HG03095 (cell line): ENCODE data around the gene LSMEM2.
A peak's percentile ranks its signal among the peaks of the same experiment; 100 is the strongest.

Experiments used
- ATAC-seq: cut with Tn5 transposase; IDR thresholded peaks from one replicate; pipeline ENCODE4 v1.9.1; 2021; ENCODE audit warnings: moderate library complexity; ENCODE audit not compliant: unreplicated experiment

LSMEM2 gene

GRCh38 chr3:50320853-50321335, 42.0 kb downstream of the LSMEM2 start:
- ATAC-seq: peak; percentile 52

GRCh38 chr3:50321336-50322114, 42.6 kb downstream of the LSMEM2 start:
- ATAC-seq: peak; percentile 75

DNA sequence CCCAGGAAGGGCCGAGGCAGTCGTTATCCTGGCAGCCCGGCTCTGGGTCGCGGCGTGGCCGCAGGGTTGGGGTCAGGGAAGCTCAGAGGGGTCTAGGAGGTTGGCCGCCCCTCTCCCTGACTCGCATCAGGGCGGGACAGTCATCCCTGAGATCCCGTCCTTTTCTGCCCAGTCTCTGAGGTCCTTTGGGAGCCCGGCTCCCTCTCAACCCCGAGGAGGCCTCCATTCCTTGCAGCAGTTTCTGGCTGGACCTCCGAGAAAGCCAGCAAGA, 43.2 kb downstream of the LSMEM2 start:
- no peak for ATAC-seq

GRCh38 chr3:50322386-50323091, 43.7 kb downstream of the LSMEM2 start, which contains the start of gene HYAL2:
Gene HYAL2, minus strand, starts transcription at chr3:50322745. Its CDS starts 2,256 bp downstream, at chr3:50320489.
- no peak for ATAC-seq

DNA sequence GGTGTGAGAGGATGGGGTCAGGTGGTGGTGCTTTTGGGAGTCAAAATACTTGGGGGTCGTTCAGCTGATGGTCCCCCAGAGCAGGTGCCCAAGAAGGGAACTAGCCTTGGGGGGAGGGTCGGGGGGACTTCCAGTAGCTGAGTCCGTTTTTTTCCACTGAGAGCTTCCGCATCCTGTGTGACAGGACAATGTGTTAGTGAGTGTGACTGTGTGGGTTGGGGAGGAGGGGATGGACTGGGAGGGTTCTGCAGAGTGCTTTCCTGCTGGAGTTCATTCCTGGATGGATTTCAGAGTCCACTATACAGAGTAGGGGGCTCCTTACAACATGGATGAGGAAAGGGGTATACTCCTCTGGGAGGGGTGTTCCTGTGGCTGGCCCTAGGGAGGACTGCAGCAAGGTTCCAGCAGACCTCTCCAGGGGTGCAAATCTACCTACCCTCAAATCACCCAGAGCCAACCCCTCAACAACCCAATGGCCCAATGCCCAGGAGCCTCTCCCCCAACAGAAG, 44.3 kb downstream of the LSMEM2 start:
- ATAC-seq: no peak

GRCh38 chr3:50323614-50324199, 44.8 kb downstream of the LSMEM2 start:
- ATAC-seq: no peak

DNA sequence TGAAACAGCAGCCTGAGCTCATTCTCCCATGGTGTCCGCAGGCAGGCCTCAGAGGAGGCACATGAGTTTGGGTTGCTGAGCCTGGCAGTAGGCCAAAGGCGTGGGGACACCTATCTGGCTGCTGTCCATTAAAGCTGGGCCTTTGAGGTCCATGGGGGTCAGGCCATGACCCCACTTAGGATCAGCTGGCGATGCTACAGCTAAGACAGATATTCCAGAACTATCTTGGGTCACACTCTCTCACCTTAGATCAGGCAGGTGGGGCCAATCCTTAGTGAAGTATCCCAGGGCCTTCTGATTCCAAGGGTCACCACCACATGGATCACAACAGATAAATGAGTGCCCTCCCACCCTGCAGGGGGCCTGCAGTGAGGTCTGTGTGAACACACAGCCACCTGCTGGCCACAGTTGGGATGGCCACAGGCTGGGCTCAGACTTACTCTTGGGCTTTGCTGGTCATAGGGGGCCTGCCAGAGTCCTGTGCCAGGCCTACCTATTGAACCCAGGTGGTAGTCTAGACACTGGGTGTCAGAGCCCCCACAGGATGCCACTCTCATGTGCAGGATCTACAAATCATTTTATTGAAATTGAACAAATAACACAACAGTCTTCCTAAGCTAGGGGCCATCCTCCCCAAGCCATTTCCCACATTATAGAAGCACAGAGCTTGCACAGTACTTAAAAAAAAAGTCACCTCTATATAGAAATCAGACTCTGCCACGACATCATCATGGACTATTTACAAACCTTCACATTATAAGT, 45.6 kb downstream of the LSMEM2 start:
- ATAC-seq: no peak

GRCh38 chr3:50325113-50325480, 46.2 kb downstream of the LSMEM2 start:
- no peak for ATAC-seq

DNA sequence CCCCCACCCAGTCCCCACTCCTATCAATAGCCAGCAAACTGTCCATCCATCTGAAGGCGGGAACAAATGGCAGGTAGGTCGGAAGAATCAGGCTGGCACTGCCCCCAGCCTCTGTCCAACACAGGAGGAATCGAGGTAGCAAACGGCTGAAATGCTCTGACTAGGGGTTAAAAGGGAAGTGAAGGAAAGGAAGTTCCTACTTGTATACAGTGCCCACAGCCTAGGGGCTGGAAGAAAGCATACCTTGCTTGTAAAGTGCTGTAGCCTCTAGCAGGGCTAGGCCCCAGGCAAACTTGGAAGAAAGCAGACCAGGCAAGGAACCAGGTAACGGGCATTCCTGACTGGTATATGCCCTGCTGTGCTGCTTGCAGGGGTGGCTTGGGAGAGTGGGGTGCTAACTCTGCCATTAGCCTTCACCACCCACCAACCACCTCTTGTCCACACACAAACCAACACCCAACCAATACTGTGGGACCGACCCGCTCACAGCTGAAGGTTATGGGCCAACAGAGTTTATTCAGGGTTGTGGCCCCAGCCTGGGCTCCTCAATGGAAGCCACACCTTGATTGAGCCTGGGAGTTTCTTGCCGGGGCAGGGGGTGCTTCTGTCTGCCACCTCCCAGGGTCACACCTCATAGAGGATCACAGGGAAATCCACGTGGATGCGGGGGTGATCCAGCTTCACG, 46.8 kb downstream of the LSMEM2 start:
- no peak for ATAC-seq

DNA sequence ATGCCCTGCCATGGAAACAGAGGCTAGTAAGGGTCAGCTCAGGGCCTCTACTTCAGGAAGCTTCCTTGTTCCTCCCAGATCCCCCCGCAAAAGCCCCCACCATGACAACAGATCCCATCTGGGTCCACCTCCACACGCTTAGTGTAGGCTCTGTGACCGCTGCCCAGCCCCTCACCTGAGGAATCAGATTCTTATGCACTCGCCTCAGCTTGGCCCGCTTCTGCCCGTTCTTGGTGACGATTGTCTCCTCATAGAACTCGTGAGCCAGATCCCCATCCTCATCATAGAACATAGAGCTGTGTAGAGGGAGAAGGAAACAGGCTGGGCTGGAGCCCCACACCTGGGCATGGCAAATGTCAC, 47.3 kb downstream of the LSMEM2 start:
- ATAC-seq: no peak

- no peak for ATAC-seq
Measured at GRCh38 chr3:50327129-50327528, 48.2 kb downstream of the LSMEM2 start.

GRCh38 chr3:50327943-50328691, 49.2 kb downstream of the LSMEM2 start, which contains the start of gene TUSC2:
Gene TUSC2, minus strand, starts transcription at chr3:50328223. Its CDS starts 124 bp downstream, at chr3:50328099.
- ATAC-seq: peak; percentile 79

DNA sequence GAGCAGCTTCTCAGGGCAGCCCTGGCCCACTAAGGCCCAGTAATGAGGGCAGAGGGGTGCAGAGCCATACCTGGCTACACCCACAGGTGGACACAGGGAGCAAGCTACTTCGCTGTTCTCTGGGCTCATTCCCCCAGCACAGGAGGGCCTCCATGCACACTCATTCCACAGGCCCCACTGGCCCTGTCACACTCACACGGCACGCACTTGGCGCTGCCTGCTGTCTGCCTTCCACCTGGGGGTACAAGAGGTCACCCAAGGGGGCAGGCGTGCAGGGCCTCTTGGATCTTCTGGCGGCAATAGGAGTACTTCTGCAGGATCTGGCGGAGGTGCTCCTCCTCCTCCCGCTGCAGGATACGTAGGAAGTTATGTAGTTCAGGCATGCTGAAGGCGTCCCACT, 51.4 kb downstream of the LSMEM2 start:
- no peak for ATAC-seq

GRCh38 chr3:50331364-50331907, 52.5 kb downstream of the LSMEM2 start:
- no peak for ATAC-seq

- no peak for ATAC-seq
Measured at GRCh38 chr3:50333744-50334328, 54.9 kb downstream of the LSMEM2 start.

- ATAC-seq: no peak
Measured at GRCh38 chr3:50334339-50335075, 55.6 kb downstream of the LSMEM2 start.

- ATAC-seq: peak; percentile 23
Measured at GRCh38 chr3:50336452-50337174, 57.7 kb downstream of the LSMEM2 start.
